ENCODE results near the gene ZNF543.

GRCh38 chr19:57302727-57303401 is 17.4 kb upstream of the ZNF543 start:
- TF ChIP-seq CTCF (IDR thresholded peaks at IDR 0.05): no peak
- TF ChIP-seq POLR2A (IDR thresholded peaks at IDR 0.05): no peak
- no peak for TF ChIP-seq POLR2AphosphoS5 (IDR thresholded peaks at IDR 0.05)

All from breast epithelium (tissue), 3 donors.